HepG2 (cell line): ENCODE results near the gene DHX8. TPM values are rescaled to one million over a fixed set of nuclear protein-coding genes. Genes with fewer than 3 reads are reported as not detected.

Experiments
- AKAP8 ChIP-seq: sonication (generic); formaldehyde crosslinking; IDR thresholded peaks from 2 replicates; pipeline ENCODE4 v1.5.1; 2020; ENCODE audit warnings: mild to moderate bottlenecking, missing genetic modification reagents
- ARNT2 ChIP-seq: sonication (generic); formaldehyde crosslinking; IDR thresholded peaks from 2 replicates; pipeline ENCODE4 v1.8.0; 2022; ENCODE audit warnings: mild to moderate bottlenecking, low read depth, missing genetic modification reagents, moderate library complexity
- CBX5 ChIP-seq: sonication (generic); formaldehyde crosslinking; IDR thresholded peaks from 2 replicates; pipeline ENCODE4 v1.4.0; 2020; ENCODE audit warnings: missing genetic modification reagents, borderline replicate concordance
- EZH2 ChIP-seq: conservative IDR thresholded peaks from 2 replicates; pipeline ENCODE4 v1.6.1; 2012; ENCODE audit warnings: mild to moderate bottlenecking, low read depth, low read length, moderate library complexity
- FLYWCH1 ChIP-seq: sonication (generic); formaldehyde crosslinking; IDR thresholded peaks from 2 replicates; pipeline ENCODE4 v1.8.1; 2023; ENCODE audit warnings: mild to moderate bottlenecking, missing genetic modification reagents
- GZF1 ChIP-seq: sonication (generic); formaldehyde crosslinking; IDR thresholded peaks from 2 replicates; pipeline ENCODE4 v1.5.1; 2020; ENCODE audit warnings: mild to moderate bottlenecking, missing genetic modification reagents
- HHEX ChIP-seq: IDR thresholded peaks from 2 replicates; pipeline ENCODE4 v1.6.1; 2016; ENCODE audit warnings: control low read depth
- KMT2B ChIP-seq: IDR thresholded peaks from 2 replicates; pipeline ENCODE4 v1.6.1; 2016; ENCODE audit warnings: missing genetic modification reagents, missing compliant biosample characterization
- NFRKB ChIP-seq: fragments of 450-650 bp; IDR thresholded peaks from 2 replicates; pipeline ENCODE4 v1.6.1; 2017
- NRL ChIP-seq: sonication (generic); formaldehyde crosslinking; IDR thresholded peaks from 2 replicates; pipeline ENCODE4 v1.5.0; 2020; ENCODE audit warnings: missing genetic modification reagents, mild to moderate bottlenecking, moderate library complexity, borderline replicate concordance
- TCF7 ChIP-seq: sonication (generic); IDR thresholded peaks from 2 replicates; pipeline ENCODE4 v1.6.1; 2016; ENCODE audit warnings: antibody characterized with exemption, low read depth
- THAP7 ChIP-seq: sonication (generic); formaldehyde crosslinking; IDR thresholded peaks from 2 replicates; pipeline ENCODE4 v1.8.1; 2023; ENCODE audit warnings: mild to moderate bottlenecking, missing genetic modification reagents
- TSC22D2 ChIP-seq: sonication (generic); formaldehyde crosslinking; IDR thresholded peaks from 2 replicates; pipeline ENCODE4 v1.5.1; 2020; ENCODE audit warnings: missing genetic modification reagents, mild to moderate bottlenecking, borderline replicate concordance
- ZBTB4 ChIP-seq: sonication (generic); formaldehyde crosslinking; IDR thresholded peaks from 2 replicates; pipeline ENCODE4 v1.4.0; 2020; ENCODE audit warnings: missing genetic modification reagents, mild to moderate bottlenecking, borderline replicate concordance
- ZBTB46 ChIP-seq: sonication (generic); formaldehyde crosslinking; IDR thresholded peaks from 2 replicates; pipeline ENCODE4 v1.4.0; 2020; ENCODE audit warnings: mild to moderate bottlenecking, missing genetic modification reagents, borderline replicate concordance
- ZC3H13 ChIP-seq: sonication (generic); formaldehyde crosslinking; IDR thresholded peaks from 2 replicates; pipeline ENCODE4 v1.8.1; 2023; ENCODE audit warnings: mild to moderate bottlenecking, missing genetic modification reagents, moderate library complexity
- ZNF121 ChIP-seq: sonication (generic); formaldehyde crosslinking; IDR thresholded peaks from 2 replicates; pipeline ENCODE4 v1.5.0; 2020; ENCODE audit warnings: mild to moderate bottlenecking, missing genetic modification reagents
- ZNF24 ChIP-seq: fragments of 450-650 bp; IDR thresholded peaks from 2 replicates; pipeline ENCODE4 v1.6.1; 2017; ENCODE audit warnings: antibody characterized with exemption, mild to moderate bottlenecking
- ZNF343 ChIP-seq: sonication (generic); formaldehyde crosslinking; IDR thresholded peaks from 2 replicates; pipeline ENCODE4 v1.4.0; 2020; ENCODE audit warnings: mild to moderate bottlenecking, missing genetic modification reagents
- ZNF766 ChIP-seq: sonication (generic); formaldehyde crosslinking; IDR thresholded peaks from 2 replicates; pipeline ENCODE4 v1.5.0; 2020; ENCODE audit warnings: missing genetic modification reagents, borderline replicate concordance
- ZNF800 ChIP-seq: sonication (generic); formaldehyde crosslinking; IDR thresholded peaks from 2 replicates; pipeline ENCODE4 v1.4.0; 2020; ENCODE audit warnings: missing genetic modification reagents
- ZNF841 ChIP-seq: sonication (generic); formaldehyde crosslinking; IDR thresholded peaks from 2 replicates; pipeline ENCODE4 v1.8.1; 2023; ENCODE audit warnings: missing genetic modification reagents, borderline replicate concordance
- polyA plus RNA-seq, 8 experiments: library from polyadenylated mRNA; depleted of rRNA in 3 of 8; stranded (reverse) in 7 of 8; unstranded in 1 of 8; fragments of >200 nt; fragmentation: Illumina TruSeq in 4 of 8; extraction: Trizol in 4 of 8; gene quantifications; 2 replicates each; pipeline versions ENCODE4 v1.2.1 to v1.2.3, GENCODE V29; 2011 to 2016; ENCODE audit warnings: low read depth in 4 of 8, missing spikeins in 1 of 8, mixed read lengths in 1 of 8; ENCODE audit not compliant: insufficient read depth in 1 of 8
- total RNA-seq, 5 experiments: library from RNA; depleted of rRNA; stranded (reverse); fragments of >200 nt; fragmentation: Illumina TruSeq; extraction: Trizol; gene quantifications; 2 replicates each; pipeline ENCODE4 v1.2.3, GENCODE V29; 2016; ENCODE audit warnings: low read depth in 1 of 5

The DHX8 gene
- total and polyA plus RNA-seq, 2 of the 13 experiments (the other 11 are each of a cell fraction or from before 2014, with no cell fraction given): 24.8 to 48.9 TPM

GRCh38 chr17:43456661-43457361 lies 27.0 kb upstream of the DHX8 start (continued):
- TF ChIP-seq ZNF841 (CRISPR knock-in tag) (no peak), AKAP8 (CRISPR knock-in tag) (peak; percentile 92; the same call in 1 of the 2 replicates), ZNF24 (no peak), ZBTB4 (CRISPR knock-in tag) (peak; percentile 89; the same call in 1 of the 2 replicates), ARNT2 (peak; percentile 83), NFRKB (no peak), ZNF343 (no peak), KMT2B (CRISPR knock-in tag) (peak; percentile 78; the same call in 1 of the 2 replicates), CBX5 (peak; percentile 98; the same call in 1 of the 2 replicates), TSC22D2 (CRISPR knock-in tag) (0 out of 2 replicates have a peak, but pooled peaks have one; percentile 43), ZNF121 (CRISPR knock-in tag) (peak; percentile 79; the same call in 1 of the 2 replicates), ZNF800 (CRISPR knock-in tag) (peak; percentile 90; the same call in 1 of the 2 replicates), HHEX (CRISPR knock-in tag) (peak; percentile 86), FLYWCH1 (no peak), THAP7 (CRISPR knock-in tag) (no peak), ZC3H13 (peak; percentile 70; the same call in 1 of the 2 replicates), ZBTB46 (CRISPR knock-in tag) (no peak), TCF7 (peak; percentile 95), GZF1 (CRISPR knock-in tag) (peak; percentile 71; the same call in 1 of the 2 replicates), NRL (CRISPR knock-in tag) (no peak), EZH2 (no peak), ZNF766 (CRISPR knock-in tag) (no peak)
